ENCODE measurements around the gene CACNB2.

CACNB2 gene

DNA sequence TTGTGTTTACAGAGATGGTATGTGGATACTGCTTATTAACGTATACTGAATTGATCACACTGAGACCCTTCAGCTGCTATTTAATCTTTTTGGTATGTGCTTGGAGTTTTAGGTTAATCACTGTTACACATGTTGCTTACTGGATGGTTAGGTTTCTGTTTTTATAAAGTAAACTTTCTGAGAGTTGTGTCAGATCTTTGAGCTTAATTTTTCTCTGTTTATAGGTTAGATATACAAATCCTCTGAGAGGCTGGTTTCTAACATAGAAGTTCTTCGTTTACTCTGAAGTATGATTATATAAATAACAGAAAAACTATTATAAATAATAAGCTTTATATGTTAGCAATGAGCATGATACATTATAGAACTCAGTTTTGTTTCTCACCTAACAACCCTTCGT lies 388.1 kb downstream of the CACNB2 start:
- Histone ChIP-seq H3K4me3 (ENCODE audit: low read length) (no peak overlapping the region), H3K27me3 (ENCODE audit: insufficient read depth, low read length) (no peaks in the 10 kb centered on the region), H3K4me1 (ENCODE audit: insufficient read depth, low read length) (no peaks in the 10 kb centered on the region), H3K9me3 (ENCODE audit: insufficient read depth, low read depth, low read length) (0 out of 2 replicates have a peak, but pooled peaks cover 8% of the 10 kb centered on the region), H3K9ac (ENCODE audit: low read depth, low read length) (no peak overlapping the region), H3K27ac (ENCODE audit: low read depth, low read length) (no peak overlapping the region), H3K36me3 (ENCODE audit: insufficient read depth, low read length) (peaks cover 14% of the 10 kb centered on the region)
- 100% methylated on average over 1 of the region's 3 CpGs for WGBS

DNA sequence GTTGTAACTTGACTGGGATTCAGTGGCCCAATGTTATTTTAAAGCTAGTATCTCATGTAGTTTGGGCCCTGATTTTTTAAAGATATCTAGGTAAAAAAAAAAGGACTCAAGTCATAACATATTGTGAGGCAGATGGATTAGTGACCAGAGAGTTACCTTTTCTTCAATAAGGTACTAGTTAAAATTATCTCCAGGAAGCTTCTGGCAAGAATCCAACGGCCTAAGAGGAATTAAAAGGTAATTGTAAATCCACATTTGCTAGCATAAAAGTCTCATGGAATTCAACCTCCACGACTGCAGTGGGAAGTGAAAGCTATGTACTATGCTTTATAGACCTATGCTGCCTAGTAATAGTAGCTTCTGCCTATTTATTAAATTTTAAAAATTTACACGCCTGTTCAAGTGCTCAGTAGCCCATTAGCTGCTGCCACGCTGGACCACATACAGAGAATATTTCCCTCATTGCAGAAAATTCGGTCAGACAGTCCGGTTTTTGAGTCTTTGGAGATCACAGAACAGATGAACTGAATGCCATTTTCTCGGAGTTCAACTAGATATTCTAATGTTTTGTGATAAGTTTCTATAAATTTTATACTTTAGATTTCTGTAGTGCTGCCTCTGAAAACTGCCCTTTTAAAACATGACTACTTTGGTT lies 392.8 kb downstream of the CACNB2 start:
- 94% methylated on average over 6 of the region's 7 CpGs for WGBS

GRCh38 chr10:18533896-18534295 lies 393.7 kb downstream of the CACNB2 start:
- H3K36me3 ChIP-seq (ENCODE audit: insufficient read depth, low read length) = peaks cover 42% of the 10 kb centered on the region
- 0 out of 2 replicates have a peak, but pooled peaks cover 8% of the 10 kb centered on the region for H3K9me3 ChIP-seq (ENCODE audit: insufficient read depth, low read depth, low read length)
- H3K9ac ChIP-seq (ENCODE audit: low read depth, low read length) = no peak overlapping the region
- no peaks in the 10 kb centered on the region for H3K27me3 ChIP-seq (ENCODE audit: insufficient read depth, low read length)
- H3K4me3 ChIP-seq (ENCODE audit: low read length) = no peak overlapping the region
- H3K27ac ChIP-seq (ENCODE audit: low read depth, low read length) = no peak overlapping the region
- WGBS = 97% methylated on average over 5 of the region's 5 CpGs
- no peaks in the 10 kb centered on the region for H3K4me1 ChIP-seq (ENCODE audit: insufficient read depth, low read length)

More for the DNA sequence above, 392.8 kb downstream of the CACNB2 start:
- no peak overlapping the region for H3K27ac ChIP-seq (ENCODE audit: low read depth, low read length)
- H3K36me3 ChIP-seq (ENCODE audit: insufficient read depth, low read length) = peaks cover 34% of the 10 kb centered on the region
- no peak overlapping the region for H3K4me3 ChIP-seq (ENCODE audit: low read length)
- H3K4me1 ChIP-seq (ENCODE audit: insufficient read depth, low read length) = no peaks in the 10 kb centered on the region
- 0 out of 2 replicates have a peak, but pooled peaks cover 8% of the 10 kb centered on the region for H3K9me3 ChIP-seq (ENCODE audit: insufficient read depth, low read depth, low read length)
- H3K27me3 ChIP-seq (ENCODE audit: insufficient read depth, low read length) = no peaks in the 10 kb centered on the region
- H3K9ac ChIP-seq (ENCODE audit: low read depth, low read length) = no peak overlapping the region

- no peaks in the 10 kb centered on the region for H3K4me1 ChIP-seq (ENCODE audit: insufficient read depth, low read length)
- H3K27me3 ChIP-seq (ENCODE audit: insufficient read depth, low read length) = no peaks in the 10 kb centered on the region
- 93% methylated on average over 20 of the region's 22 CpGs for WGBS
- H3K27ac ChIP-seq (ENCODE audit: low read depth, low read length) = no peak overlapping the region
- H3K9ac ChIP-seq (ENCODE audit: low read depth, low read length) = no peak overlapping the region
- no peak overlapping the region for H3K4me3 ChIP-seq (ENCODE audit: low read length)
- H3K36me3 ChIP-seq (ENCODE audit: insufficient read depth, low read length) = peaks cover 61% of the 10 kb centered on the region
- H3K9me3 ChIP-seq (ENCODE audit: insufficient read depth, low read depth, low read length) = no peaks in the 10 kb centered on the region
These were observed 399.1 kb downstream of the CACNB2 start for GRCh38 chr10:18539335-18539734.

DNA sequence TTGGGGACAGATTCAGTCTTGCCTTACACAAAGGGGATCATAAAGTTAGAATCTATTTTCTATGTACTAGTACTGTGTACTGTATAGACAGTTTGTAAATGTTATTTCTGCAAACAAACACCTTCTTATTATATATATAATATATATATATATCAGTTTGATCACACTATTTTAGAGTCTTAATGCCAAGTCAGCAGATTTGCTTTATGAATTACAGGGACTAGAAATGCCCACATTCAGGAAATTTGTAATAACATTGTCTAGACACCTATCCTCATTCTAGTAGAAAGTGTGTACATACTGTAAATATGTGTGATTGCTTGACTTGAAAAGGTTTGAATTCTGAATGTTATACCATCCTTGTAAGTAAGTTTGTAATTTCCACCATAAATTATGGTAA lies 400.0 kb downstream of the CACNB2 start:
- H3K9me3 ChIP-seq (ENCODE audit: insufficient read depth, low read depth, low read length) = no peaks in the 10 kb centered on the region
- no peaks in the 10 kb centered on the region for H3K4me1 ChIP-seq (ENCODE audit: insufficient read depth, low read length)
- no peak overlapping the region for H3K9ac ChIP-seq (ENCODE audit: low read depth, low read length)
- no peak overlapping the region for H3K27ac ChIP-seq (ENCODE audit: low read depth, low read length)
- no peaks in the 10 kb centered on the region for H3K27me3 ChIP-seq (ENCODE audit: insufficient read depth, low read length)
- H3K36me3 ChIP-seq (ENCODE audit: insufficient read depth, low read length) = peaks cover 57% of the 10 kb centered on the region
- H3K4me3 ChIP-seq (ENCODE audit: low read length) = no peak overlapping the region

DNA sequence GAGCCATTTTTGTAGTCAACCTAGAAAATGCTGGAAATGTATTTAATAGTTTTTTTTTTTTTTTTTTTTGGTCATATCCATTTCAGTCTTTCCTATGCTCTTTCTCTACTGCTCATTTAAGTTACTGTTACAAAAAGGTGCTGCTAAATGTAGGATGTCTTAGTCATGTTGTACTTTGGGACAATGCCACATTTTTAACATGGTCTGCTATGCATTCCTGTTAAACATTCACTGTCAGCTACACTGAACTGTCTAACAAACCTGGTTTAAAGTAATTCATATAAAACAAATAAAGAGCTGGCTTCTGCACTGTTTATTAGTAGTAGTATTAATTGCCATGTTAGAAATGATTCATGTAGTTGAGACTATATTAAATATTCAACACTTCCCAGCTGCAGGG lies 402.6 kb downstream of the CACNB2 start:
- Histone ChIP-seq H3K9ac (ENCODE audit: low read depth, low read length) (no peak overlapping the region), H3K36me3 (ENCODE audit: insufficient read depth, low read length) (peaks cover 54% of the 10 kb centered on the region)

GRCh38 chr10:18545621-18546305 lies 405.5 kb downstream of the CACNB2 start:
- no peaks in the 10 kb centered on the region for H3K4me1 ChIP-seq (ENCODE audit: insufficient read depth, low read length)
- no peak overlapping the region for H3K9ac ChIP-seq (ENCODE audit: low read depth, low read length)
- H3K27me3 ChIP-seq (ENCODE audit: insufficient read depth, low read length) = no peaks in the 10 kb centered on the region
- no peak overlapping the region for H3K27ac ChIP-seq (ENCODE audit: low read depth, low read length)
- no peaks in the 10 kb centered on the region for H3K9me3 ChIP-seq (ENCODE audit: insufficient read depth, low read depth, low read length)
- H3K4me3 ChIP-seq (ENCODE audit: low read length) = no peak overlapping the region
- H3K36me3 ChIP-seq (ENCODE audit: insufficient read depth, low read length) = peaks cover 38% of the 10 kb centered on the region
- 96% methylated on average over 6 of the region's 7 CpGs for WGBS

More for the DNA sequence above, 402.6 kb downstream of the CACNB2 start:
- H3K27me3 ChIP-seq (ENCODE audit: insufficient read depth, low read length) = no peaks in the 10 kb centered on the region
- H3K27ac ChIP-seq (ENCODE audit: low read depth, low read length) = no peak overlapping the region
- no peak overlapping the region for H3K4me3 ChIP-seq (ENCODE audit: low read length)
- no peaks in the 10 kb centered on the region for H3K9me3 ChIP-seq (ENCODE audit: insufficient read depth, low read depth, low read length)
- no peaks in the 10 kb centered on the region for H3K4me1 ChIP-seq (ENCODE audit: insufficient read depth, low read length)

DNA sequence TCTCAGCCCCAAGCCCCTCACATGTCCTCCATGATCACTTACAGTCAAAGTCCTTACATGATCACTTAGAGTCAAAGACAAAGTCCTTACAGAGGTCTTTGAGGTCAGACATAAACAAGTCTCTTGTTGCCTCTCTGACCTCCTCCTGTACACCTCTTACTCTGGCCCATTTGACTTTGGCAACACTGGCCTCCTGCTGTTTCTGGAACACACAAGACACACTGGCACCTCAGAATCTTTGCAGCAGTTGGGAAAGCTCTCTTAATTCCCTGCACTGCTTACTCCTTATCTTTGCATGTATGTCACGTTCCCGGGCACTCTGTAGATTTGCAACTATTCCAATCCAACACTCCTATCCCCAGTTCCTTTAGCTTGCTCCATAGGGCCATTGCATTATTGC lies 408.9 kb downstream of the CACNB2 start:
- no peak overlapping the region for H3K9ac ChIP-seq (ENCODE audit: low read depth, low read length)
- WGBS = 94% methylated on average over 2 of the region's 2 CpGs
- H3K4me1 ChIP-seq (ENCODE audit: insufficient read depth, low read length) = no peaks in the 10 kb centered on the region
- peaks cover 44% of the 10 kb centered on the region for H3K36me3 ChIP-seq (ENCODE audit: insufficient read depth, low read length)
- no peaks in the 10 kb centered on the region for H3K27me3 ChIP-seq (ENCODE audit: insufficient read depth, low read length)
- H3K9me3 ChIP-seq (ENCODE audit: insufficient read depth, low read depth, low read length) = peaks cover 11% of the 10 kb centered on the region
- no peak overlapping the region for H3K4me3 ChIP-seq (ENCODE audit: low read length)
- no peak overlapping the region for H3K27ac ChIP-seq (ENCODE audit: low read depth, low read length)

DNA sequence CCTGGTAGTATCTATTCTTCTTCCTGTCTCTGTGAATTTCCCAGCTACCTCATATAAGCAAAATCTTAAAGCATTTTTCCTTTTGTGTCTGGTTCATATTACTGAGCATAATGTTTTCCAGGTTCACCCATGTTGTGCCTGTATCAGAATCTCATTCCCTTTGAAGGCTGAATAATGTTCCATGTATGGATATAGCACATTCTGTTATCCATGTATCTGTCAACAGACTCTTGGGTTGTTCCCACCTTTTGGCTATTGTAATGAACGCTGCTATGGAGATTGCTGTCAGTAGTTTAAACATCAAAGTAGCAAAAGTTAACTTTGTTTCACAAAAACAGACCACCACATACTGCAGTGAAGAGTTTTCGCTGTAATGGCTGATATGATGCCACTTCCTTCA lies 411.2 kb downstream of the CACNB2 start:
- peaks cover 63% of the 10 kb centered on the region for H3K36me3 ChIP-seq (ENCODE audit: insufficient read depth, low read length)
- WGBS = 95% methylated on average over 2 of the region's 2 CpGs
- no peak overlapping the region for H3K27ac ChIP-seq (ENCODE audit: low read depth, low read length)
- H3K9me3 ChIP-seq (ENCODE audit: insufficient read depth, low read depth, low read length) = peaks cover 35% of the 10 kb centered on the region
- H3K4me1 ChIP-seq (ENCODE audit: insufficient read depth, low read length) = no peaks in the 10 kb centered on the region
- H3K27me3 ChIP-seq (ENCODE audit: insufficient read depth, low read length) = no peaks in the 10 kb centered on the region
- no peak overlapping the region for H3K9ac ChIP-seq (ENCODE audit: low read depth, low read length)
- no peak overlapping the region for H3K4me3 ChIP-seq (ENCODE audit: low read length)

GRCh38 chr10:18554479-18554878 lies 414.3 kb downstream of the CACNB2 start:
- Histone ChIP-seq H3K4me1 (ENCODE audit: insufficient read depth, low read length) (no peaks in the 10 kb centered on the region), H3K9ac (ENCODE audit: low read depth, low read length) (no peak overlapping the region), H3K4me3 (ENCODE audit: low read length) (no peak overlapping the region), H3K9me3 (ENCODE audit: insufficient read depth, low read depth, low read length) (peaks cover 65% of the 10 kb centered on the region), H3K36me3 (ENCODE audit: insufficient read depth, low read length) (peaks cover 83% of the 10 kb centered on the region), H3K27ac (ENCODE audit: low read depth, low read length) (no peak overlapping the region), H3K27me3 (ENCODE audit: insufficient read depth, low read length) (no peaks in the 10 kb centered on the region)
- 97% methylated on average over 3 of the region's 3 CpGs for WGBS

GRCh38 chr10:18556522-18557147 lies 416.4 kb downstream of the CACNB2 start:
- H3K27me3 ChIP-seq (ENCODE audit: insufficient read depth, low read length) = no peaks in the 10 kb centered on the region
- no peak overlapping the region for H3K4me3 ChIP-seq (ENCODE audit: low read length)
- H3K36me3 ChIP-seq (ENCODE audit: insufficient read depth, low read length) = peaks cover 82% of the 10 kb centered on the region
- WGBS = 93% methylated on average over 3 of the region's 3 CpGs
- H3K9ac ChIP-seq (ENCODE audit: low read depth, low read length) = no peak overlapping the region
- H3K27ac ChIP-seq (ENCODE audit: low read depth, low read length) = no peak overlapping the region
- H3K9me3 ChIP-seq (ENCODE audit: insufficient read depth, low read depth, low read length) = peaks cover 77% of the 10 kb centered on the region
- H3K4me1 ChIP-seq (ENCODE audit: insufficient read depth, low read length) = no peaks in the 10 kb centered on the region
